Endodermal cell (in vitro differentiated cells): Measurements from ENCODE around the gene PLXDC1. TPM values are rescaled to one million over a fixed set of nuclear protein-coding genes. Genes with fewer than 3 reads are reported as not detected.

ENCODE experiments used
- DNase-seq: peaks from one replicate; pipeline ENCODE4 v3.0.0-alpha.2; 2017
- H3K27ac ChIP-seq: 2 replicates; pipeline ENCODE4 v1.5.1; 2013; ENCODE audit warnings: mild to moderate bottlenecking, low read depth, low read length, moderate library complexity
- H3K27me3 ChIP-seq: 2 replicates; pipeline ENCODE4 v1.6.1; 2013; ENCODE audit warnings: mild to moderate bottlenecking, low read length, moderate library complexity; ENCODE audit not compliant: insufficient read depth, control insufficient read depth, poor library complexity, severe bottlenecking
- H3K36me3 ChIP-seq: 2 replicates; pipeline ENCODE4 v1.7.0; 2013; ENCODE audit warnings: mild to moderate bottlenecking, low read length, moderate library complexity; ENCODE audit not compliant: control insufficient read depth, insufficient read depth
- H3K4me1 ChIP-seq: one replicate; pipeline ENCODE4 v1.7.0; 2013; ENCODE audit warnings: low read length; ENCODE audit not compliant: control insufficient read depth, insufficient read depth
- H3K4me3 ChIP-seq: 2 replicates; pipeline ENCODE4 v1.5.1; 2013; ENCODE audit warnings: mild to moderate bottlenecking, low read length, moderate library complexity
- H3K9ac ChIP-seq: 2 replicates; pipeline ENCODE4 v1.6.1; 2013; ENCODE audit warnings: mild to moderate bottlenecking, low read length, moderate library complexity; ENCODE audit not compliant: poor library complexity, severe bottlenecking; ENCODE audit errors: extremely low read depth
- H3K9me3 ChIP-seq: 2 replicates; pipeline ENCODE4 v1.6.1; 2013; ENCODE audit warnings: mild to moderate bottlenecking, low read length, moderate library complexity; ENCODE audit not compliant: control insufficient read depth
- H3K27ac Mint-ChIP-seq: 2 replicates; pipeline ENCODE4 v1.8.0; 2020; ENCODE audit warnings: mixed read lengths
- H3K27me3 Mint-ChIP-seq: 2 replicates; pipeline ENCODE4 v1.8.0; 2021; ENCODE audit warnings: mild to moderate bottlenecking, mixed read lengths; ENCODE audit not compliant: insufficient read depth
- H3K36me3 Mint-ChIP-seq: 2 replicates; pipeline ENCODE4 v1.8.0; 2020; ENCODE audit warnings: low read depth, mixed read lengths
- H3K4me1 Mint-ChIP-seq: 2 replicates; pipeline ENCODE4 v1.8.0; 2020; ENCODE audit warnings: mixed read lengths
- H3K4me3 Mint-ChIP-seq: 2 replicates; pipeline ENCODE4 v1.8.0; 2020; ENCODE audit warnings: mild to moderate bottlenecking, moderate library complexity, mixed read lengths
- H3K9me3 Mint-ChIP-seq: 2 replicates; pipeline ENCODE4 v1.8.0; 2020; ENCODE audit warnings: mild to moderate bottlenecking, mixed read lengths
- CTCF ChIP-seq: fragments of 200-600 bp; sonication (generic); conservative IDR thresholded peaks from 2 replicates; pipeline ENCODE4 v1.5.0; 2021; ENCODE audit warnings: antibody characterized with exemption, mild to moderate bottlenecking
- WGBS, 2 experiments: methylation state at CpG; one replicate each; pipeline versions ENCODE4 v1.1.5 to v1.1.7; 2013; ENCODE audit warnings: missing lambda C conversion rate in 2 of 2, mixed read lengths in 1 of 2; ENCODE audit not compliant: insufficient coverage in 1 of 2, insufficient read length in 1 of 2; 5-methylcytosine and 5-hydroxymethylcytosine counted together
- total RNA-seq, 2 donors: library from RNA; stranded (reverse); fragmentation: NEBNext Ultra II Directional in 1 of 2; extraction: Animal tissue kit (Norgen Biotek cat#: 25700) in 1 of 2; gene quantifications; 2 replicates in 1 of 2; 3 replicates in 1 of 2; pipeline ENCODE4 v1.2.1, GENCODE V29; 2021

Gene PLXDC1
- total RNA-seq, 2 donors from 2014 or later = 9.0 TPM

DNA sequence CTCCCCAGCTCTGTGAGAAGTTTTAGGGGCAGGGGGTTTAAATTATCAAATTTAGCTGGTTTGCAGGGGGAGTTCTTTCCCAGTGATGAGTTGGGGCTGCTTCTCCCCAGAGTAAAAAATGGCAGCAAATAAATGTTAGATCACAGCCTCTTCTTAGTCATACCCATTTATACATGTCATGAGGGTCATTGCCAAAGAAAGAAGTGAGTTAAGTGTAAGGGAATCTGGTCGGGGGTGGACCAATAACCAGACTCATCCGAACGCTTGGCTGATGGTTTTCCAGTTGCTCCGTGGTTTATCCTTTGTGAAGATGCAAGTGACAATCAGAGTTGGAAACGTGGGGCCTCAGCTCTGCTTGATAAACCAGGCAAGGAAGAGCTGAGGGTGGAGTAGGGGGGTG, 87.1 kb downstream of the PLXDC1 start:
- H3K4me1 Mint-ChIP-seq = peaks cover 27% of the 10 kb centered on the region
- no peaks in the 10 kb centered on the region for H3K9me3 Mint-ChIP-seq
- no peak overlapping the region for H3K4me3 Mint-ChIP-seq
- Histone ChIP-seq H3K4me1 (no peaks in the 10 kb centered on the region), H3K27me3 (no peaks in the 10 kb centered on the region), H3K9ac (no peak overlapping the region), H3K4me3 (no peak overlapping the region), H3K9me3 (no peaks in the 10 kb centered on the region), H3K36me3 (no peaks in the 10 kb centered on the region), H3K27ac (no peak overlapping the region)
- H3K27ac Mint-ChIP-seq = no peak overlapping the region
- DNase-seq = no peak
- no peaks in the 10 kb centered on the region for H3K36me3 Mint-ChIP-seq
- peaks cover 1% of the 10 kb centered on the region for H3K27me3 Mint-ChIP-seq
- TF ChIP-seq CTCF = no peak
- 88 to 100% methylated on average over 4 to 5 of the region's 5 CpGs for WGBS, 2 experiments

GRCh38 chr17:39063681-39064069, 87.8 kb downstream of the PLXDC1 start:
- no peak overlapping the region for H3K4me3 Mint-ChIP-seq
- Histone ChIP-seq H3K9ac (no peak overlapping the region), H3K9me3 (no peaks in the 10 kb centered on the region), H3K27me3 (no peaks in the 10 kb centered on the region), H3K27ac (no peak overlapping the region), H3K4me3 (no peak overlapping the region), H3K36me3 (no peaks in the 10 kb centered on the region), H3K4me1 (no peaks in the 10 kb centered on the region)
- H3K27ac Mint-ChIP-seq = no peak overlapping the region
- H3K36me3 Mint-ChIP-seq = no peaks in the 10 kb centered on the region
- 91 to 100% methylated on average over 1 of the region's 1 CpG for WGBS, 2 experiments
- peaks cover 27% of the 10 kb centered on the region for H3K4me1 Mint-ChIP-seq
- TF ChIP-seq CTCF = no peak
- H3K9me3 Mint-ChIP-seq = no peaks in the 10 kb centered on the region
- DNase-seq = no peak
- H3K27me3 Mint-ChIP-seq = peaks cover 1% of the 10 kb centered on the region

- TF ChIP-seq CTCF = no peak
- Histone ChIP-seq H3K27me3 (no peaks in the 10 kb centered on the region), H3K9ac (no peak overlapping the region), H3K36me3 (no peaks in the 10 kb centered on the region), H3K27ac (no peak overlapping the region), H3K9me3 (no peaks in the 10 kb centered on the region), H3K4me1 (no peaks in the 10 kb centered on the region), H3K4me3 (no peak overlapping the region)
- H3K4me1 Mint-ChIP-seq = peaks cover 27% of the 10 kb centered on the region
- H3K9me3 Mint-ChIP-seq = no peaks in the 10 kb centered on the region
- H3K27me3 Mint-ChIP-seq = peaks cover 1% of the 10 kb centered on the region
- WGBS, 2 experiments = 64 to 81% methylated on average over 2 to 8 of the region's 8 CpGs
- no peaks in the 10 kb centered on the region for H3K36me3 Mint-ChIP-seq
- H3K4me3 Mint-ChIP-seq = no peak overlapping the region
- H3K27ac Mint-ChIP-seq = no peak overlapping the region
- DNase-seq = no peak
Measured at GRCh38 chr17:39062846-39063680, 88.4 kb downstream of the PLXDC1 start.
